ENCODE results near the gene SLC36A1. TPM values are rescaled to one million over a fixed set of nuclear protein-coding genes. Genes with fewer than 3 reads are reported as not detected.

The SLC36A1 gene
- total RNA-seq, 2 experiments from 2014 or later, result 11.6 to 12.1 TPM

DNA sequence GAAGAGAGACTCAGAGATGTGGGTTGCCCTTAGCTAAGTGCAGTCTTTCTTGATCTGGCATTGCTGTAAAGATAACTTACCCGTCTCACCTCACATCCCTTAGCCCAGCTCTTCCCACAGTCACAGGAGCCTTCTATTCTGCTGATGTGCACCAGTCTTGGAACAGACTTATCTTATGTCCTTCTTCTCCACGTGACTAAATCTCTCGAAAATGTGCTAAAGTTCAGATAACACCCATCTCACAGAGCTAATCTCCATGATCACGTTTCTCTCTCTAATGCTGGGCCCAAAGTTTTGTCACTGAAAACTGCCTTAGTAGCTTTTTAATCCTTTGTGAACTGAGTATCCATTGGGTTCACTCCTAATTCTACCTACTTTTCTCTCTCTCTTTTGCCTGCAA, 16.7 kb downstream of the SLC36A1 start:
- no TSS peak for BruUV-seq (replicated peaks)
- no peak overlapping the region for H3K27ac ChIP-seq (ENCODE audit: low read depth, low read length, poor library complexity, severe bottlenecking)
- H3K9me2 ChIP-seq (ENCODE audit: insufficient read depth, low read length), result no peaks in the 10 kb centered on the region
- H3K9me3 ChIP-seq (ENCODE audit: low read length), result no peaks in the 10 kb centered on the region
- intact Hi-C loops (cut with micrococcal nuclease; ENCODE audit: unreplicated experiment), result no loop called here
- no peaks in the 10 kb centered on the region for H3K4me1 ChIP-seq (ENCODE audit: insufficient read depth, low read length, poor library complexity, severe bottlenecking)
- no peak for TF ChIP-seq EZH2phosphoT487 (IDR thresholded peaks at IDR 0.05; ENCODE audit: borderline replicate concordance, low read depth, low read length)
- TF ChIP-seq, protein P1, sequence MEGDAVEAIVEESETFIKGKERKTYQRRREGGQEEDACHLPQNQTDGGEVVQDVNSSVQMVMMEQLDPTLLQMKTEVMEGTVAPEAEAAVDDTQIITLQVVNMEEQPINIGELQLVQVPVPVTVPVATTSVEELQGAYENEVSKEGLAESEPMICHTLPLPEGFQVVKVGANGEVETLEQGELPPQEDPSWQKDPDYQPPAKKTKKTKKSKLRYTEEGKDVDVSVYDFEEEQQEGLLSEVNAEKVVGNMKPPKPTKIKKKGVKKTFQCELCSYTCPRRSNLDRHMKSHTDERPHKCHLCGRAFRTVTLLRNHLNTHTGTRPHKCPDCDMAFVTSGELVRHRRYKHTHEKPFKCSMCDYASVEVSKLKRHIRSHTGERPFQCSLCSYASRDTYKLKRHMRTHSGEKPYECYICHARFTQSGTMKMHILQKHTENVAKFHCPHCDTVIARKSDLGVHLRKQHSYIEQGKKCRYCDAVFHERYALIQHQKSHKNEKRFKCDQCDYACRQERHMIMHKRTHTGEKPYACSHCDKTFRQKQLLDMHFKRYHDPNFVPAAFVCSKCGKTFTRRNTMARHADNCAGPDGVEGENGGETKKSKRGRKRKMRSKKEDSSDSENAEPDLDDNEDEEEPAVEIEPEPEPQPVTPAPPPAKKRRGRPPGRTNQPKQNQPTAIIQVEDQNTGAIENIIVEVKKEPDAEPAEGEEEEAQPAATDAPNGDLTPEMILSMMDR (conservative IDR thresholded peaks at IDR 0.05; ENCODE audit: low read length), result no peak
- H3K36me3 ChIP-seq (ENCODE audit: insufficient read depth, low read length), result peaks cover 31% of the 10 kb centered on the region
- H2AFZ ChIP-seq (ENCODE audit: low read length), result no peak overlapping the region
- no peak overlapping the region for H3K4me2 ChIP-seq (ENCODE audit: low read length)
- ChIA-PET CTCF (ENCODE audit: unreplicated experiment) (interaction anchor here (0.5 kb wide), 1 partner anchor 1888 kb away, joined by 3 read pairs; no protein-coding TSS in a partner anchor), POLR2A (interaction anchor here (0.6 kb wide), 1 partner anchor 145 kb away, joined by 5 read pairs; no protein-coding TSS in a partner anchor)
- no peaks in the 10 kb centered on the region for H3K79me2 ChIP-seq (ENCODE audit: insufficient read depth, low read depth, low read length)
- no peak for DNase-seq (ENCODE audit: low spot score)
- H3K4me3 ChIP-seq (ENCODE audit: low read depth, low read length, poor library complexity, severe bottlenecking), result no peak overlapping the region
- no peaks in the 10 kb centered on the region for H4K20me1 ChIP-seq (ENCODE audit: insufficient read depth, low read length)

- Histone ChIP-seq H3K36me3 (ENCODE audit: insufficient read depth, low read length) (peaks cover 35% of the 10 kb centered on the region), H3K4me1 (ENCODE audit: insufficient read depth, low read length, poor library complexity, severe bottlenecking) (no peaks in the 10 kb centered on the region), H3K9me3 (ENCODE audit: low read length) (no peaks in the 10 kb centered on the region), H3K9me2 (ENCODE audit: insufficient read depth, low read length) (no peaks in the 10 kb centered on the region), H4K20me1 (ENCODE audit: insufficient read depth, low read length) (no peaks in the 10 kb centered on the region), H3K4me2 (ENCODE audit: low read length) (no peak overlapping the region), H3K4me3 (ENCODE audit: low read depth, low read length, poor library complexity, severe bottlenecking) (no peak overlapping the region), H3K27ac (ENCODE audit: low read depth, low read length, poor library complexity, severe bottlenecking) (no peak overlapping the region), H2AFZ (ENCODE audit: low read length) (no peak overlapping the region), H3K79me2 (ENCODE audit: insufficient read depth, low read depth, low read length) (no peaks in the 10 kb centered on the region)
- CTCF ChIA-PET (ENCODE audit: unreplicated experiment), result no interaction called here
- no TSS peak for BruUV-seq (replicated peaks)
- TF ChIP-seq, protein P1 (conservative IDR thresholded peaks at IDR 0.05; ENCODE audit: low read length), result no peak
- no peak for TF ChIP-seq EZH2phosphoT487 (IDR thresholded peaks at IDR 0.05; ENCODE audit: borderline replicate concordance, low read depth, low read length)
- DNase-seq (ENCODE audit: low spot score), result no peak
- intact Hi-C loops (cut with micrococcal nuclease; ENCODE audit: unreplicated experiment), result no loop called here
- POLR2A ChIA-PET, result no interaction called here
Measured at GRCh38 chr5:151465476-151465875, 18.1 kb downstream of the SLC36A1 start.

DNA sequence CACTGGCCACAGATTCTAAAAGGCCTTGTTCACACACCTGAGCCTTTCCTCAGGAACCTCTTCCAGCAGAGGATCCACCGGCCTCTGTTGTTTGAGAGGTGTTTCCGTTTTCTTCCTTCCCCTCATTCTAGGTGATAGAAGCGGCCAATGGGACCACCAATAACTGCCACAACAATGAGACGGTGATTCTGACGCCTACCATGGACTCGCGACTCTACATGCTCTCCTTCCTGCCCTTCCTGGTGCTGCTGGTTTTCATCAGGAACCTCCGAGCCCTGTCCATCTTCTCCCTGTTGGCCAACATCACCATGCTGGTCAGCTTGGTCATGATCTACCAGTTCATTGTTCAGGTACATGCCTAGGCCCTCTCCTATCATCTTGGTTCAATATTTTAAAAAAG, 20.2 kb downstream of the SLC36A1 start:
- BruUV-seq (replicated peaks), result no TSS peak
- Histone ChIP-seq H3K4me2 (ENCODE audit: low read length) (no peak overlapping the region), H2AFZ (ENCODE audit: low read length) (no peak overlapping the region), H3K4me1 (ENCODE audit: insufficient read depth, low read length, poor library complexity, severe bottlenecking) (no peaks in the 10 kb centered on the region), H3K79me2 (ENCODE audit: insufficient read depth, low read depth, low read length) (no peaks in the 10 kb centered on the region), H4K20me1 (ENCODE audit: insufficient read depth, low read length) (no peaks in the 10 kb centered on the region), H3K27ac (ENCODE audit: low read depth, low read length, poor library complexity, severe bottlenecking) (no peak overlapping the region), H3K36me3 (ENCODE audit: insufficient read depth, low read length) (peaks cover 43% of the 10 kb centered on the region), H3K9me3 (ENCODE audit: low read length) (no peaks in the 10 kb centered on the region), H3K4me3 (ENCODE audit: low read depth, low read length, poor library complexity, severe bottlenecking) (no peak overlapping the region), H3K9me2 (ENCODE audit: insufficient read depth, low read length) (no peaks in the 10 kb centered on the region)
- intact Hi-C loops (cut with micrococcal nuclease; ENCODE audit: unreplicated experiment), result no loop called here
- POLR2A ChIA-PET, result interaction anchor here (0.6 kb wide), 2 partner anchors 41 to 43 kb away, joined by 3 to 4 read pairs; no protein-coding TSS in a partner anchor
- DNase-seq (ENCODE audit: low spot score), result no peak
- CTCF ChIA-PET (ENCODE audit: unreplicated experiment), result no interaction called here
- TF ChIP-seq EZH2phosphoT487 (IDR thresholded peaks at IDR 0.05; ENCODE audit: borderline replicate concordance, low read depth, low read length), result no peak
